LoVo (cell line): ENCODE data around the gene RMND5B.
"Not testable (repeated sequence)": the region's sequence is repeated elsewhere in the genome, so short reads cannot be mapped to it uniquely, and the experiment has no call there.

Experiments used
- DNase-seq: peaks from one replicate; pipeline ENCODE4 v3.0.0-alpha.2; 2016; ENCODE audit warnings: low spot score

The RMND5B gene

GRCh38 chr5:178174456-178174855, 43.6 kb downstream of the RMND5B start:
- no peak for DNase-seq

DNA sequence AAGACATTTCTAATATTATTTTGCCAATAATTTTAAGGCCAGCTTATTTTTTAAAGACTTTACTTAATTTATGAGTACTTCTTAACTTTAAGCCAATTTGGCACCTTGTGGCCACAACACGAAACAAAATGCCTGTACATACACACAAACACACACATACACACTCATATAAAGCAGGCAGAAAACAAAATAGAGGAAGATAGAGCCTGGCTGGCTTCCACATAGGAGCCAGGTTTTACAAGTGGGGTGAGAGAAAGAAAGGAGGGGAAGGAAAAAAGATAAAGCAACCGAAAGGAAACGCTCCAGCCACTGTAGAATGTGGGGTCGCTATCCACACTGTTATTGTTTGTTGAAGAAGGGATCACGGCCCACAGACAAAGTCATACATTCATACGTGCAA, 46.0 kb downstream of the RMND5B start:
- DNase-seq, result no peak

DNA sequence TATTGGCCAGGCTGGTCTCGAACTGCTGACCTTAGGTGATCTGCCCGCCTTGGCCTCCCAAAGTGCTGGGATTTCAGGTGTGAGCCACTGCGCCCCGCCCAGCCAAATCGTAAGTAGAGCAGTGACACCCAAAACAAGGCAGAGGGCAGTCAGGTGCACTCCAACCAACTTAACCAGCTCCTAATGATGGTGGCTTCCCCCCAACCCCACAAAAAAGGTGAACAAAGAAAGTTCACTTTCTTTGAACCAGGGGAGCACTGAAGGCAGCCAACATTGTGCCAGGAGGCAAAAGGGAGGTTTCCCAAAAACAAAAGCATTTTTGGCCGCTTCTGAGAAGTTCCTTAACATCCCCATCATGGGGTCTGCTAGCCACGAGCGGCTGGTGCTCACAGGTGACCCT, 46.8 kb downstream of the RMND5B start:
- DNase-seq, result no peak

DNA sequence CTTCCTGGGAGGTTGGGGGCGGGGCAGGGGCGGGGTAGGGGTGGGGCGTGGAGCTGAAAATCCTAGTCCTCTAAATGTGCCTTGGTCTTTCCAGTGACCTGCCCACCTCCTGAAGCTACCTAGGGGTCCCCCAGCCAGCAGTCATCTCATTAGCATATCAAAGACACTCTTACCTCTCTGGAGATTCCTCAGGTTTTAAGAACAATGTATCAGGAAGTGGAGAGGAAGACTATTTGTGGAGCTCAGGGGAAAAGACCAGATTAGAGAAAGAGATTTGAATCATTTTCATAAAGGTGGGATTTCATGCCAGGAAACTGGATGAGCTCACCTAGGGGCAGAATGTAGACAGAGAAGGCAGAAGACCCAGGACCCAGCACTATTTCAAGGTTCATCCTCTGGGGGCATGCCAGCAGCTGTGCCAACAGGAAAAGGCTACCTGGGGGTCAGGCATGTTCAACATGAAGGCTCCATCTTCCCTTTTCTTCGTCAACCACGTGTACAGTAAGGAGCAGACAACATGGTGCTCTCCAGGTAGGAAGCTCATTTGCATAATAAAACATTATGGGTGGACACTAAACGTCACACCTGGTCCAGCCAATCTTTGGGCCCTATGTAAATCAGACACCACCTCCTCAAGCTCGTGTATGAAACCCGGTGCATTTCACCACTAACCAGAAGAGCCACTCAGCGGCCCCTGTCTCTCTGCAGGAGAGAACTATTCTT, 49.5 kb downstream of the RMND5B start:
- DNase-seq, result no peak

- no peak for DNase-seq
Measured at GRCh38 chr5:178182158-178182876, 51.5 kb downstream of the RMND5B start.

DNA sequence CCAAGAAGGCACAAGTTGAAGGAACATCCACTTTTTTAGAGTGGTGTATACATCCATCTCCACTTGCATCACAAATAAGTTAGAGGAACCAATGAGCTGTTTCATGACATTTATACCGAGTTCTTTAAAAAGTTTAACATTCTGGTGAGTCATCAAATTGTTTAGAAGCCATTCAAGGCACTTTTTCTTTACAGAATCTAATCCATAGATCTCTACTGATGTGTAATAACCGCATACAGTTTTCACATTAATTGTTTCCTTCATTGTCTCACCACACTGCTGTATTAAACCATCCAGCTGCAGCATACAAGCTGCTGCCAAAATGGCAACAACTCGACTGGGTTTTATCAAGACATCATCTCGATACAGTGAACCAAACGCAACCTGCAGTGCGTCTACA, 55.6 kb downstream of the RMND5B start:
- no peak for DNase-seq

- no peak for DNase-seq
Measured at GRCh38 chr5:178187014-178187413, 56.2 kb downstream of the RMND5B start, which contains the start of gene GMCL2. TSS of gene GMCL2 (minus strand) at chr5:178187371. CDS start at chr5:178187299, 72 bp downstream.

- no peak for DNase-seq
Measured at GRCh38 chr5:178189433-178189832, 58.6 kb downstream of the RMND5B start.

- DNase-seq, result no peak
Measured at GRCh38 chr5:178191661-178192060, 60.8 kb downstream of the RMND5B start.

- no peak for DNase-seq
Measured at GRCh38 chr5:178192244-178192643, 61.4 kb downstream of the RMND5B start.

GRCh38 chr5:178192787-178193186, 62.0 kb downstream of the RMND5B start:
- DNase-seq, result no peak

DNA sequence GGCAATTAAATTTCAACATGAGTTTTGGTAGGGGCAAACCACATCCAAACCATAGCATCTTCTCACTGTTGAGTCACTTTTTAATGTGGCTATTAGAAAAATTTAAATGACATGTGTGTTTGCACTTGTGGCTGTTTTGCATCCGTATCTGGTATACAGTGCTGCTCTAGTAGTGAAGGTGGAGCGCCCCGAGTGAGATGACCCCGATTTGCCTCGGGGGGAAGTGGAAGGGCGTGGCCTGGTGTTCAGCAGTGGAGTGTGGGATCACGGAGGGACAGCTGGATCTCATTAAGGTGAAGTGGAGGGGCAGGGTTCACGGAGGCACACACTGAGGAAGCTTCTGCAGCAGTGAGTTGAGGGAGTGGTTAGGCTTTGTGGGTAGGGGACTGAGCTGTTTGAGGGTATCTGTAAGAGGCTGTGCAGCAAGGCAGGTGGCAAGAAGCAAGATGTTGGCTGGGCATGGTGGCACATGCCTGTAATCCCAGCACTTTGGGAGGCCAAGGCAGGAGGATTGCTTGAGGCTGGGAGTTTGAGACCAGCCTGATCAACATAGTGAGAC, 62.5 kb downstream of the RMND5B start:
- no peak for DNase-seq

- no peak for DNase-seq
Measured at GRCh38 chr5:178194026-178194425, 63.2 kb downstream of the RMND5B start.

GRCh38 chr5:178196281-178196812, 65.5 kb downstream of the RMND5B start:
- no peak for DNase-seq

DNA sequence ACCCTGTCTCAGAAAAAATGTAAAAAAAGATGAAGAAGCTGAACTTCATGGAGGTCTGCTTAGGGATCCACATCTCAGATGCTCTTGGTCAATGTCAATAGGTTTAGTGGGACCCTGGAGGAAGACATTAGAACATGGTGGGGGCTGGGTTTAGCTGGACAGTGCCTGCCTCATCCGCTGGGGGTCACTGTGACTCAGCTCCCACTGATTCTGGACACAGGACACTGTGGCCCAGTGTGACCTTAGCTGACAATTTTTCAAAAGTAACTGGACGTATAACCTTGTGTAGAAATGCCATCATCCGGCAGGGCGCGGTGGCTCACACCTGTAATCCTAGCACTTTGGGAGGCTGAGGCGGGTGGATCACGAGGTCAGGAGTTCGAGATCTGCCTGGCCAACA, 66.2 kb downstream of the RMND5B start:
- DNase-seq, result no peak

- DNase-seq, result not testable (repeated sequence)
Measured at GRCh38 chr5:178198151-178198550, 67.3 kb downstream of the RMND5B start.

DNA sequence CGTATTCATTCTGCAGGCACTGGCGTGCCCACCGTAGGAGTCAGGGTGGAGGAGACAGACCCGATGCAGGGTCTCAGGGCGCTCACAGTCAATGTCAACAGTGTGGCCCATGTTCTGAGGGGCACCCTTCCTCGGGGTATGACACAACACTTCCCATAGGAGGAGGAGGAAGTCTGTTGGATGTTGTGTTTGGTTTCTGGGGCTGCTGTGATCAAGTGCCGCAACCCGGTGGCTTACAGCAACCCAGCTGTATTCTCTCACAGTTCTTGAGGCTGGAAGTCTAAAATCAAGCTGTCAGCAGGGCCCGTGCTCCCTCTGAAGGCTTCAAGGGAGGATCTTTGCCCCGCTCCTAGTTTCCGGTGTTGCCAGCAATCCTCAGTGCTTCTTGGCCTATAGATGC, 67.9 kb downstream of the RMND5B start:
- DNase-seq, result no peak

DNA sequence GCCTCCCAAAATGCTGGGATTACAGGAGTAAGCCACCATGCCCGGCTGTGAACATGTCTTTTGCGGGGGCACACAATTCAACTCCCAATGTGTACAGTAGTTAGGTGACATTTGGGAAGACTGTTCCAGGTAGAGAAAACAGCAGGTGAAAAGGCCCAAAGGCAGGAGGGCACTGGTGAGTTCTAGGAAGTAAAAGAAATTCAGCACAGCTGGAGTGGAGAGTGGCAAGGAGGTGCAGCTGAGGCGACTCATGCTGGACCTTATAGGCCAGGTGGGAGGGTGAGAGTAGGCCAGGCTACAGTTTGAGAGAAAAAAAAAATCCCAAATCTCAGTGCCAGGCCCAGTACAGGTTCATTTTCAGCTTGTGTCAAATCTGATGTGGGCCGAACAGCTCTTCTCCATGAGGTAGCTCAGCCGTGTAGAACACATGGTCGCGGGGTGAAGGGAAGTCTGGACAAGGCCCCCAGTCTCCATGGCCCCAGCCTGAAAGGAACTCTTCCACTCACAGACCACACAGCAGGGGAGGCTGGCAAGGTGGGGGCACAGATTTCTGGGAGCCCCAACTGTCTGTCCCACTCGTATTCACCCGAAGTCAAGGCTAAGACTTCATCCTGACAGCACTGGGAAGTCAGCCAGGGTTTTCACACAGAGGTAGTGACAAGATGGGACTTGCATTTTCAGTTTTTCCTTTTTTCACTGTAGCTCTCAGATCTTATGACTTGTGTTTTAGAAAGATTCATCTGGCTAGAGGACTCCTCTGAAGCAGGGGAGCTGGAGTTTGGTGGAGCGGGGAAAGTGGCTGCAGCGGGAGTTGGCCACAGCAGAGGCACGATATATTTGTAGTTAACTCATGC, 69.0 kb downstream of the RMND5B start:
- no peak for DNase-seq
